ENCODE measurements around the gene SHISAL1. TPM values are rescaled to one million over a fixed set of nuclear protein-coding genes. Genes with fewer than 3 reads are reported as not detected.

The SHISAL1 gene
- total RNA-seq, 1 donor from 2014 or later = 0.99 TPM

DNA sequence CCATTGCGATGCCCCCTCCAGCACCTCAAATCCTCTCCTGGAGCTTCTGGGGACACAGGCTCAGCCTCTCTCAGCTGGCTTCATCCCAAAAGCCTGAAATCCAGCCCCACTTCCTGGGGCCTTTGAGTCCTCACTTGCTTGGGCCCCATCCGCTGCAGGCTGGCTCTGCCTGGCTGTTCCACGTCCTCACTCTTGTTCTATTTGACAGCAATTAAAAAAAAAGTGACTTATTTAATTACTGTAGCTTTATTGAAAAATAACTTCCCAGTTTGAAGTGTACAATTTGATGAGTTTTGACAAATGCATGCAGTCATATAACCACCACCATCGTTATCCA, 104.8 kb downstream of the SHISAL1 start:
- DNase-seq = no peak

GRCh38 chr22:44207173-44207980, 105.4 kb downstream of the SHISAL1 start:
- no peak for DNase-seq

GRCh38 chr22:44206696-44207095, 106.1 kb downstream of the SHISAL1 start:
- no peak for DNase-seq

DNA sequence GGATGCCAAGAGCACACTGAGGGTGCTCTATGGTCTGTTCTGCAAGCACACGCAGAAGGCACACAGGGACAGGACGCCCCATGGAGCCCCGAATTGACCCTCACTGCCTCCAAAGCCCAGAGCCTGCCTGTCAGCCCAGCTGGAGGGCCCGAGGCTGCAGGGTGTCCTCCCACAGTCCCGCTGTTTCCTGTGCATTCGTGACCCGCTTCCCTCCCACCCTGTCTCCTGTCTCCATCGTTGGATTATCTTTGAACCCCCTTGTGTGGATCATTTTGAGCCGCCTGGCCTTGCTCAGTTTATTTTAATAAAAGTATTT, 106.5 kb downstream of the SHISAL1 start:
- no peak for DNase-seq

GRCh38 chr22:44205516-44206329, 107.0 kb downstream of the SHISAL1 start:
- no peak for DNase-seq

GRCh38 chr22:44204739-44205515, 107.8 kb downstream of the SHISAL1 start:
- DNase-seq = no peak

DNA sequence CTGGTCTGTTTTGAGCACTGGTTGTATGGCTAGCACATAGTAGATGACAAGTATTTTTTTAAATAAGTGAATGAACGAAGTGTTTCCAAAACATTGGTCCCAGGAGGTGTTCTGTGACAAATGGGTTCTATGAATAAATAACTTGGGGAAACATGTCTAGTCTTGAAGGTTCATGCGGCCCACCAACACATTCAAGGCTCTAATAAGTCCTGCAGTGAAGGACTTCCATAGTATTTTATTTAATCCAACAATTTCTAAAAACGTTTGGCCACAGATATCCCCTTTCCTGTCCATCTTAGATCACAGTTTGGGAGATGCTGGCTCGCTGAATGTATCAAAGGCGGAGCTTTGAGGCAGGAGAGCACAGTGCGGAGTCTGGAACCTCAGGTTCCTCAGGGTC, 109.5 kb downstream of the SHISAL1 start:
- DNase-seq = no peak

- DNase-seq = no peak
These were observed 110.4 kb downstream of the SHISAL1 start for GRCh38 chr22:44202261-44202789.

DNA sequence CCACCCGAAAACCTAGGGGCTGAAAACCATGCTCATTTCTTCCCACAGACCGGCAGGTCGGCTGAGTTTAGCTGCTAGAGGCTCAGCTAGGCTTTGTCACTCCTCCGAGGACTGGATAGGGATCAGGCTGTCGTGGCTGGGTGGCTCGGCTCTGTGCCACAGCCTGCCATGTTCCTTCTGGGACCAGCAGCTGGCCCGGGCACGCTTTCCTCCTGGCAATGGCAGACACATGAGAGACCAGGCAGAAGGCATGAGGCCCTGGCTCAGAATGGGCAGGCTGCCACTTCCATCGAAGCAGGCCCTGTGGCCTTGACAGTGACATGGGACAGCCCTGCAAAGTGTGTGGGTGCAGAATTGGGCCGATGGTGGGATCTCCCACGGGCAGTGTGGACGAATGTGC, 111.1 kb downstream of the SHISAL1 start:
- no peak for DNase-seq

- DNase-seq = no peak
These were observed 111.7 kb downstream of the SHISAL1 start for GRCh38 chr22:44200855-44201550.

- DNase-seq = no peak
These were observed 112.3 kb downstream of the SHISAL1 start for GRCh38 chr22:44200451-44200850.

GRCh38 chr22:44199866-44200265, 112.9 kb downstream of the SHISAL1 start:
- DNase-seq = no peak

DNA sequence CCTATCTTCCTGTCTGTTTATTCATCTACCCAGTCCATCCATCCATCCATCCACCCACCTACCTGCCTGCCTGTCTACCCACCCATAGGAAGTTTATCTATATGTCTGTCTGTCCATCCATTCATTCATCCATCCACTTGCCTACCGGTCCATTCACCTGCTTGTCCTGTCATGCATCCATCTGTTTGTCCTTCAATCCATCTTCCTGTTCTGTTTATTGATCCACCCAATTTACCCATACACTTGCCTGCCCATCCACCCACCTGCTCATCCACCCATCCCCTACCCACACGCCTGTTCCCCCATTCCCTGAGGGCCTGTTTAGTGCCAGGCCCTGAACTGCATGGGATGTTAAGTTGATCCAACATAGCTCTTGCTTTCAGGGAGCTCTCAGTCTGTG, 113.6 kb downstream of the SHISAL1 start:
- no peak for DNase-seq

DNA sequence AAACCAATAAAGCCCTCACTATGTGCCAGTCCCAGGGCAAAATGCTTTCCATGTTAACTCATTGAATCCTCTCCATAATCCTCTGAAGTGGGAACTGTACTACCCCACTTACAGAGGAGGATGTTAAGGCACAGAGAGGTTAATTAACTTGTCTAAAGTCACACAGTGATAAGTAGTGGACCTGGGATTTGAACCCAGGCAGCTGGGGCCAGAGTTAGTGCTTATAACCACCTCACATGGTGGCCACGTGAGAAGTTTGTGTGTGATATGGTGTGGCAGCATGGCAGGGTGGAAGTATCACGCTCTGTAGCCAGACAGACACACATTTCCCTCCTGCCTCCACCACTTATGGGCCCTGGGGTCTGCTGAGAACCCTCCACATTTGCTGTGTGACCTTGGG, 115.5 kb downstream of the SHISAL1 start:
- no peak for DNase-seq

DNA sequence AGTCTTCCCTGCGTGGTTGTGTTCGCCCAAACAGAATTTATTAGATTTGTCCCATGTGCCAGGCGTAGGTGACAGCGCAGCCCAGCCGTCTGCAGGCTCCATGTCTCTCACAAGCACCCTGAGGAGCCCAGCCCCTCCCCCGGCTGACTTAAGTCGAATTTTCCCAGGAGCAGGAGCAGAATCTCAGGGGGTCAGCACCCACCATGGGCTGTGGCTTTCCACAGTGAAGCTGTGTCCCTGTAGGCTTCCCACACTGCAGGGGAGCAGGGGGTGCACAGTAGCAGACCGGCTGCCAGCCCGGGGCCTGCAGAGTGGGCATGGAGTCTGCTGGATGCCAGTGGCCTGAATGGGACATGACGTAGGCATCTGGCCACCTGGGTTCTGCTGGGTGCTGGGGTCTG, 116.0 kb downstream of the SHISAL1 start:
- no peak for DNase-seq

DNA sequence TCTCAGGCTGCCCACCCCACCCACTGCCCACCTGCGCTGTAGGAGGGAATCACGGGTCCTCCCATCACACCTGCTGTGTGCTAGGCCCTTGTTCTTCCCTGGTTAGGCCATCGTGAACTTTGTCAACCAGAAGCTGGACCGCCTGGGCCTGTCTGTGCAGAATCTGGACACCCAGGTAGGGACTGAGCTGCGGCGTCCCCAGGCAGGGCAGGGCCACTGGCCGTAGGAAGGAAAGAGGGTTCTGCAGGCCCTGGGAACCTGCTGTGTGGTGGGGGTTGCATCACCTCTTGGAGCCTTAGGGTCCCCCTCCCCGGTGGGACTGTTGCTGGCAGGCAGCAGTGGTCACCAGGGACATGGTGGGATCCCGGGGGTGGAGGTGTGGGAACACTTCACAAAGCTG, 116.5 kb downstream of the SHISAL1 start:
- DNase-seq = no peak

DNA sequence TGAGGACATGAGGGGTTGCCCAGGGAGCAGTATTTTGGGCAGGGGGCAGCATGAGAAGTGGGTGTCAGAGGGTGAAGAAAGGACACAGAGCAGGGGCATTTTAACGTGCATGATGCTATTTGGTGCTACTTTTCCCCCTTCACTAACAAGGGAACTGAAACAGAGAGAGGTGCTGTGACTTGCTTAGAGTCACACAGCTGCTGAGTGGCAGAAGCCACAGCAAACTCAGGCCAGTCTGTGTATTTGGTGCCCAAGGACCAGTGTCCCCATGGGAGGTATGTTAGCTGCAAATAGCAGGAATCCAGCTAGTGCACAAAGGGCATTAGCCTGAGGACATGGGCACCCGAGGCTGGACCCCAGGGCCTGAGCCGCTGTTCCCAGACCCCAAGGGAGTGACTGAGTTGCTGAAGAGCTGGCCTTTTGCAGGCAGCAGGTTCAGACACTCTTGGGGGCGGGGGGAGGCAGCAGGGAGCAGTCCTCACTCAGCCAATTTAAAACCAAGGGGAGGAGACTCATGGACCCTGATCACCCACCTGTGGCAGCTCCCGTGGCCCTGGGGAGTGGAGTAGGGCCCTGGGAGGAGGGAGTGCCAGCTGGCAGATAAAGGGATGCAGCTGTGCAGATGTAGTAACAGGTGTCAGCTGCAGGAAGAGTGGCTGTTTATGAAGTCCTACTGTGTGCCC, 117.4 kb downstream of the SHISAL1 start:
- DNase-seq = no peak

GRCh38 chr22:44194569-44194968, 118.2 kb downstream of the SHISAL1 start:
- no peak for DNase-seq
